NCI-H2029 treated with DMSO at 0.1 percent for 48 hours (cell line): ENCODE results near the gene KRT75.

Source experiments
- DNase-seq: peaks from one replicate; lab custom pipeline; 2025; lab: John Stamatoyannopoulos, UW

Gene KRT75

DNA sequence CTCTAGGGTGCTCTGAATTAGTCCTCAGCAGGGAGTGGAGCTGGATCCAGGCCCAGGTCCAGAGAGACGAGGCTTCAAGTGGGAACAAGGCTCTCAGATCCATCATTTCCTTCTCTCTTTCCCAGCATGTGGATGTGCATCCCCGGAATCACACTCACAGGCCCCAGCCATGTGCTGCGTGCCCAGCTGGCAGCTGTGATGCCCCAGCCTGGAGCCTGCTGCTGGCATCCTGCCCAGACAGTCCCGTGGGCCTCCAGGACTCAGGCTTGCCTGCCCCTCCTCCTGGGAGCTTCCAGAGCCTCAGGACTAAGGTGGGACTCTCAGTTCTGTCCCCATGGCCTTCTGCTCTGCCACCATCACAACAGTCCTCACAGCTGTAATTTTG, 42.6 kb downstream of the KRT75 start:
- peak; percentile 74 for DNase-seq

DNA sequence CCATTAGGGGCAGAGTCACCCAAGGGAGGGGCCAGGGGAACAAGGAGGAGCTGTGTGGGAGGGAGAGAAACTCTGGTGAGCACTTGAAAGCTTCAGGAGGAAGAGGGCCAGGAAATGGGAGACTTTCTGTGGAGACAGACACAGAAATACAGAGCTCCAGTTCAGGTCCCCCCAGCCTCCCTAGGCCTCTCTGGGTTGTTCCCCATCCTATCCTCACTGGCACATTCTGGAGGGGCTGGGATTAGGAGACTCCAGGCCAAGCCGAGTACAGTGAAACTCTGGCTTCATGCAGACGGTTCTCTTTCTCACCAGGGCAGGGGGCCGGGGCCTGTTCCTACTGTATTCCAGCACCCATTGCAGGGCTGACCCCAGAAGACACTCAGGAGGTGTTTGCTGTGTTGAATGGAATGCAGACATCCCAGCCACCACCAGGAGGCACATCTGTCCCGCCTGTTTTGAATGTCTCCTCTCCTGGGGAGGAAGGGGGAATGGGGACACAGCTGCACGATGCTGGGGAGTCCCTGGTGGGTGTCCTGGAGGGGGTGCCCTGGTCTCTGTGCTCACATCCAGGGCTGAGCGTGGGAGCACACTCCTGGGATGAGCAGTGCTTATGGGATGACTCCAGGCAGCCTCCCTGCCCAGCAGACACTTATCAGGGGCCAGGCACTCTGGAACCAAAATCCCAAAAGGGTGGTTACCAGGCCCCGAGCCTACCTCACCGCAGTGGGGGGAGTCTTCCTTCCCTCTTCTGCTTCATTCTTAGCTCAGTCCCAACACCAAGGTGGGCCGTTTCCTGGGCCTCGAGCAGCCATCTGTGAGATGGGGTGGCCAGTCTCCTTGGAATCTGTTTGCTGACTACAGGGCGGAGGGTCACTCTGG, 43.2 kb downstream of the KRT75 start:
- DNase-seq: no peak

DNA sequence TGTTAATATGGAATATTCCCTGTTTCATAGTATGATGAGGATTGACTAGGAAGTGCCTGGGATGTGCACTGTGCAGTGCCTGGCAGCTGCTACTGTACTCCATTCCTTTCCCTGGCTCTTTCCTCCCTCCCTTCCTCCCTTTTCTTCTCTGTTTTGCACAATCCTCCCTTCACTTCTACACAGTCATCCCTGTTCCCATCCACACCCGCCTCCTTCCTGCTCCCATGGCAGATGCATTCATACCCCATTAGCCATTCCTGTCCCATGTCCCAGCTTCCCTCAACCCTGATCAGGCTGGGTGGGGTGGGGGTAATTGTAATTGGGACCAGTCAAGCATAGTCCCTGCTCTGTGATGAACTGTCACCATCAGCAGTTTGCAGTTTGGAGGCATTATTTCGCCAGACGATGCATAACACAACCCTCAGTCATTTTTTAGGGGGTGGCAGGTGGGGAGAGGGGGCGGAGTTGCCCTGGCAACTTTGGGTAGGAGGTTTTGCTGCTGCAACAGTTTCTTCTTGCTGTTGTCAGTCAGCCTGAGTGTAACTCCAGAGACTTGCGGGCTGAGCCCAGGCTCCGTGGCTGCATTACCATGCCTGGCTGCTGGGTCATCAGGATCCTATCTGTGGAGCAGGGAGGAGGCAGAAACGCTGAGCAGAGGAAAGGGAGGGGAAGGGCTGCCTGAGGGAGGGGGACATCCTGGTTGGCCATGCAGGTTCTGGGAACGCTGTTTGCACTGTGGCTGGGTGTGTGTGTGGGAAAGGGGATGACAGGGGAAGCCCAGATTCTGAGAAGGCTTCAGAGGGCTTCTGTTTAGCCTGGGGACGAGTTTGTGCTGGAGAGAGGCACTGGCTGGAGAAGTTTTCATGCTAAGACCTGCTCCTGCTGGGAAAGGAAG, 44.6 kb downstream of the KRT75 start:
- no peak for DNase-seq

DNA sequence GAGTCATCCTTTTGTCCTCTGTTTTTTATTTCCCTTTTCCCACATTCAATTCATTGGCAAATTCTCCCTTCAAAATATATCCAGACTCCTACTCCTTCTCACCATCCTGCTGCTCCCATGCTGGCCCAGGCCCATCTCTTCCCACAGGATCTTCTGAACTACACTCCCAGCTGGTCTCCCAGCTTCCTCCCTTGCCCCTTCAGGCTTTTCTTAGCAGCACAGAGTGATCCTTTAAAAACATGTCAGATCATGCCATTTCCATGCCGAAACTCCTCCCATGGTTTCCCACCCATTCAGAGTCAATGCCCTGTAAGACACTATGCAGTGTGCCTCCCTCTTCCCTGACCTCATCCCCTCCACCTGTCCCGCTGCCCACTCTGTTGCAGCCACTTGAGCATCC, 46.3 kb downstream of the KRT75 start:
- no peak for DNase-seq

DNA sequence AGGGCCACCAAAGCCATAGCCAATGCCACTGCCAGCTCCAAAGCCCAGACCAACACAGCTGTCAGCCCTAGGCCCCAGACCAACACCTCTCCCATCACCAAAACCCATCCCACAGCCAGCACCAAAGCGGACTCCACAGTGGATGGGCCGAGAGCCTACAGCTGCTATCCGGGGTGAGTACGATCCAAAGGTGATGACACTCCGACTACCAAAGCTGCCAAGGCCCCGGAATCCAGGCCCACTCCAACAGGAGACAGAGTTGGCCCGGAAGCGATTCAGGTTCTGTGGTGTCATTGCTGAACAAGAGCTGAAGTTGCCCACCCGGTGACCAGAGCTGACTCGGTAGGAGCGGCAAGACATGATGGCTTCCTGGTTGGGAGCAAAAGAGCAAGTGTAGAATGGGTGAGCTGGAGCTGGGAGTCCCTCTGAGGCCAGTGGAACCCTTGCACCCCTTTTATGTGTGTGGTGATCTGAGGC, 48.9 kb downstream of the KRT75 start, which contains the start of gene KRT84:
KRT84 (minus strand) TSS at position 427 of the 477 bp plus-strand sequence; CDS start at position 360, 67 bp downstream.
- DNase-seq: no peak

DNA sequence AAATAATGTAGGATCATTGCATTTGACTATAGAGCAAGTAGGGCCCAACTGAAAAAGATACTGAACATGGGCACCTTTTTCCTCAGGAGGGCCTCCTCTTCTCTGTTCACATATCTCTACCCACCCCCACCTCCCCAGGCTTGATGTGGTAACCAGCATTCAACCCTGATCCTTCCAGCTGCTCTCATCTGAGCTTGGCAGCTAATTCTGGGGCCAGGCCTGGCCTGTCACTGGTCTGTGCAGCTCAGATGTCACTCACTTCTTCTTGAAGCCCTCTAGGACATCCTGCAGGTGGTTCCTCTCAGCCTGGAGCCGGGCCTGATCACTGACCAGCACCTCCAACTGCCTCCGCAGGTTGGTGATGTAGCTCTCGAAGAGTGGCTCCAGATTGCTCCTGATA, 50.8 kb downstream of the KRT75 start:
- DNase-seq: no peak

DNA sequence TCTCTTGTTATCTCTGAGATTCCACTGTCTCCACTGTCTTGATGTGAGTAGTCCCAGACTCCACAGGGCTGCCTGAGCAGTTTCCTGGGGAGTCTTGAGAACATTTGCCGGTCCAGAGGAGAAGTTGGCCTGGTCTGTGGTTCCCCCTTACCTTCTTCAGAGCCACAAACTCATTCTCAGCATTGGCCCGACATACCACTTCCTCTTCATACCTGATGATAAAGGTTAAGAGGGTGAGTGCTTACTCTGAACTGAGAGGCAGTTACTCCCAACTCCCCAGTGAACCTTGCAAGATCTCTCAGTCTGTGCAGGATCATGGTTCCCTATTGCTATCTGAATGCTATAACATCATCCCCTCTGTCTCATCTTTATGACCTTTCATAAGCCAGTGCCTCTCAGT, 51.3 kb downstream of the KRT75 start:
- DNase-seq: no peak

DNA sequence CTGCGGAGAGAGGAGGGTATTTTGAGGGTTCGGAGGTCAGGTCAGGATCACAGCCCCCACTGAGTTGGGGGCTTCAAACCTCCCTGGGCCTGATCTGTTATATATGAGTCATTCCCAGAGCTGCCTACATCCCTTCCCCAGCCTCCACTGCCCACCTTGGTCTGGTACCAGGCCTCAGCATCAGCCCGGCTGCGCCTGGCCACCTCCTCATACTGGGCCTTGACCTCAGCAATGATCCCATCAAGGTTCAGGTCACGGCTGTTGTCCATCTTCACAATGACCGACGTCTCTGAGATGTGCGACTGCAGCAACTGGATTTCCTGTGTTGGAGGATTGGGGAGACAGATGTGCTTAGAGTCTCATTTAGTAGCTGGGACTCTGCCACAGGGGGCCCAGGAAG, 53.0 kb downstream of the KRT75 start:
- DNase-seq: no peak

DNA sequence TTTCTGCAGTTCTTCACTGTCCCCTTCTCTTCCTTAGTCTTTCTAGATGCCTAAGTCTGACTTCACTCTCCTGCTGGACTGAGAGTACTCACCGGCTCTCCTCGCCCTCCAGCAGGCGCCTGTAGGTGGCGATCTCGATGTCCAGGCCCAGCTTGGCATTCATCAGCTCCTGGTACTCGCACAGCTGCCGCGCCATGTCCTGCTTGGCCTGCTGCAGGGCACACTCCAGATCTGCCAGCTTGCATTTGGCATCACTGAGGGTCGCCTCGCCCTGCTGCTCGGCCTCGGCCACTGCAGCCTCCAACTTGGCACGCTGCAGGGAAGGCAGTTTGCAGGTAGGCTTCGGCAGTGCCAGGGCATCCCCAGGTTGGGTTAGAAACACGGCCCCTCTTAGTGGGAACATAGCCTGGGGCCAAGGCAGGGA, 53.9 kb downstream of the KRT75 start:
- DNase-seq: no peak

DNA sequence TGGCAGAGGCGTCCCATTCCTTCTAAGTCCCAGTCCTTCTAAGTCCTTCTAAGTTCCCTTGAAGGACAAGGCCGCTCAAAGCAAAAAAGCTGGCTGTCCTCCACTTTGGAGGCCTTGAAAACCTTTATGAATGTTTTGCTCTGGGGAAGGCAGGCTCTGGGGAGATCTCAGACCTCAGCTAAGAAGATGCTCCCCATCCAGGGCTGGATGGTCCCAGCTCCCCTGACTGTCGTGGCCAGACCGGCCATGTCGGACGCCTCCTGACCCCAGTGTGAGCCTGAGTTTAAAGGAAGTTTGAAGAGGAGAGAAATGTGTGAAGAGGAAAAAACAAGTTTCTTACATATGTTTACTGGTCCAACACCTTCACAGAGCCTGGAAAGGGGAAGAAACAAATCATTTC, 54.6 kb downstream of the KRT75 start:
- no peak for DNase-seq

DNA sequence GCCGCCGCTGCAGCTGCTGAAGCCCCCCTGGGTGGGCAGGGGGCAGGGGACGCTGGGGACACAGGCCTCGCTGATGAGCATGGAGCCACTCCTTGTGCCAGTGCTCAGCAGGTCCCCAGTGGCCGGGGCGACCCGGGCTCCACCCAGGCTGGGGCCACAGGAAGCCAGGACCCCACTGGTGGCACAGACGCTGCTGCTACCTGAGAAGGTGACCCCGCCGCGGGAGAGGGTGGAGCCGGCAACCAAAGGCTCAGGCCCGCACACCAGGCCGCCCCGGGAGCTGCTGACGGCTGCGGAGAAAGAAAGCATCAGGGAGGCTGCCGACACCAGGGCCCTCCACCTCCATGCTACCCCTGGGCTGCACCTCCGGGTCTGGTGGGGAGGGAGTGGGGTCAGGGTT, 56.1 kb downstream of the KRT75 start:
- no peak for DNase-seq

DNA sequence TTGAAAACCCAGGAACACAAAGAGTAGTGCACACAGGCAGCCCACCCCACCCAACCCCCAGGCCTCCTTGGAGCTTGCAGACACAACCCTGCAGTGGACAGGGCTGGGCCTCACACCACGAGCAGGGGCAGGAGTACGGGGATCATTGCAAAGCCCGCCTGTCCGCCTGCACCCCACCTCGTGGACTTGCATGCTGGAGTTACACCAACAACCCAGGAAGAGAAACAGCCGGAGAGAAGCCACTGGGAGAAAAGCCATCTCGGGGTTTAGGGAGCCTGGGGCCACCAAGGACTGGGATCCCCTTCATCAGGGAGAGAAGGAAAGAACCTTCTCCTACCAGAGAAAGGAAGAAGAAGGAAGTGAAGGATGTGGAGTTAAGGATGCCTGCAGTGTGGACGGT, 56.9 kb downstream of the KRT75 start:
- no peak for DNase-seq
